ENCODE data around the gene VAV2.
"Not testable (repeated sequence)": the region's sequence is repeated elsewhere in the genome, so short reads cannot be mapped to it uniquely, and the experiment has no call there.

Gene VAV2

GRCh38 chr9:133959966-133960567, 32.1 kb downstream of the VAV2 start:
- no peak for DNase-seq (ENCODE audit: low read depth, low spot score)
- no peak overlapping the region for H3K4me3 ChIP-seq (ENCODE audit: low read length)

GRCh38 chr9:133959171-133959570, 33.0 kb downstream of the VAV2 start:
- DNase-seq (ENCODE audit: low read depth, low spot score) = no peak
- H3K4me3 ChIP-seq (ENCODE audit: low read length) = no peak overlapping the region

GRCh38 chr9:133958756-133959155, 33.4 kb downstream of the VAV2 start:
- H3K4me3 ChIP-seq (ENCODE audit: low read length) = no peak overlapping the region
- no peak for DNase-seq (ENCODE audit: low read depth, low spot score)

- DNase-seq (ENCODE audit: low read depth, low spot score); H3K4me3 ChIP-seq (ENCODE audit: low read length): not testable (repeated sequence)
These were observed 34.4 kb downstream of the VAV2 start for GRCh38 chr9:133957772-133958171.

GRCh38 chr9:133957328-133957727, 34.8 kb downstream of the VAV2 start:
- DNase-seq (ENCODE audit: low read depth, low spot score) = no peak
- H3K4me3 ChIP-seq (ENCODE audit: low read length) = no peak overlapping the region

- H3K4me3 ChIP-seq (ENCODE audit: low read length) = no peak overlapping the region
- no peak for DNase-seq (ENCODE audit: low read depth, low spot score)
These were observed 35.5 kb downstream of the VAV2 start for GRCh38 chr9:133956520-133957076.

GRCh38 chr9:133955821-133956411, 36.2 kb downstream of the VAV2 start:
- no peak for DNase-seq (ENCODE audit: low read depth, low spot score)

GRCh38 chr9:133954862-133955529, 37.1 kb downstream of the VAV2 start:
- no peak overlapping the region for H3K4me3 ChIP-seq (ENCODE audit: low read length)
- DNase-seq (ENCODE audit: low read depth, low spot score) = no peak

More at GRCh38 chr9:133955821-133956411, 36.2 kb downstream of the VAV2 start:
- no peak overlapping the region for H3K4me3 ChIP-seq (ENCODE audit: low read length)

GRCh38 chr9:133953976-133954709, 38.0 kb downstream of the VAV2 start:
- no peak for DNase-seq (ENCODE audit: low read depth, low spot score)
- no peak overlapping the region for H3K4me3 ChIP-seq (ENCODE audit: low read length)

- no peak for DNase-seq (ENCODE audit: low read depth, low spot score)
- H3K4me3 ChIP-seq (ENCODE audit: low read length) = no peak overlapping the region
These were observed 38.5 kb downstream of the VAV2 start for GRCh38 chr9:133953621-133953975.

GRCh38 chr9:133952598-133953550, 39.2 kb downstream of the VAV2 start:
- H3K4me3 ChIP-seq (ENCODE audit: low read length) = no peak overlapping the region
- DNase-seq (ENCODE audit: low read depth, low spot score) = no peak

GRCh38 chr9:133951265-133951664, 40.9 kb downstream of the VAV2 start:
- no peak for DNase-seq (ENCODE audit: low read depth, low spot score)
- no peak overlapping the region for H3K4me3 ChIP-seq (ENCODE audit: low read length)

- H3K4me3 ChIP-seq (ENCODE audit: low read length) = no peak overlapping the region
- no peak for DNase-seq (ENCODE audit: low read depth, low spot score)
These were observed 41.5 kb downstream of the VAV2 start for GRCh38 chr9:133950629-133951111.

GRCh38 chr9:133950192-133950591, 41.9 kb downstream of the VAV2 start:
- no peak overlapping the region for H3K4me3 ChIP-seq (ENCODE audit: low read length)
- DNase-seq (ENCODE audit: low read depth, low spot score) = no peak

GRCh38 chr9:133949486-133950061, 42.5 kb downstream of the VAV2 start:
- no peak overlapping the region for H3K4me3 ChIP-seq (ENCODE audit: low read length)
- DNase-seq (ENCODE audit: low read depth, low spot score) = no peak

GRCh38 chr9:133948561-133949485, 43.3 kb downstream of the VAV2 start:
- no peak for DNase-seq (ENCODE audit: low read depth, low spot score)

GRCh38 chr9:133948131-133948530, 44.0 kb downstream of the VAV2 start:
- DNase-seq (ENCODE audit: low read depth, low spot score) = no peak
- no peak overlapping the region for H3K4me3 ChIP-seq (ENCODE audit: low read length)

More at GRCh38 chr9:133948561-133949485, 43.3 kb downstream of the VAV2 start:
- no peak overlapping the region for H3K4me3 ChIP-seq (ENCODE audit: low read length)

All from Jurkat, Clone E6-1 (cell line).